HCT116 (cell line): ENCODE results near the gene KMT5C. TPM values are rescaled to one million over a fixed set of nuclear protein-coding genes. Genes with fewer than 3 reads are reported as not detected.

ENCODE experiments used
- ATAC-seq: fragments of 200-7000 bp; cut with Tn5 transposase; 2 replicates; pipeline ENCODE4 v1.9.1; 2020; ENCODE audit warnings: mild to moderate bottlenecking, moderate library complexity
- BruUV-seq: library from RNA; stranded (reverse); fragments of 400-500 nt; replicated peaks from 2 replicates; lab custom pipeline; 2021; lab: Mats Ljungman, UMichigan
- CTCF ChIA-PET: fragments of 300-600 bp; sonication (Branson Sonifier 250); formaldehyde crosslinking; loops from one replicate; lab custom pipeline; 2021; ENCODE audit warnings: antibody characterized with exemption; lab: Charles Lee
- POLR2A ChIA-PET: fragments of 300-600, 350-600 bp; sonication (Branson Sonifier 250); formaldehyde crosslinking; loops from one replicate; lab custom pipeline; 2021; ENCODE audit warnings: antibody characterized with exemption; lab: Charles Lee
- RAD21 ChIA-PET, 2 experiments: fragments of 300-600 bp; sonication (Branson Sonifier 250); formaldehyde crosslinking; loops; one replicate each; lab custom pipeline; 2023; ENCODE audit warnings: low total read pairs in 2 of 2; ENCODE audit not compliant: uncharacterized antibody in 2 of 2, unreplicated experiment in 2 of 2, low non-redundant PET in 1 of 2; lab: Charles Lee
- DNase-seq: peaks from one replicate; pipeline ENCODE4 v3.0.0-alpha.2; 2010; ENCODE audit warnings: low read depth, low spot score
- H2AFZ ChIP-seq: fragments of 200-600 bp; shearing (Covaris generic), sonication (generic); 2 replicates; pipeline ENCODE4 v1.6.1; 2017; ENCODE audit warnings: low read depth, mixed run types, mixed read lengths, antibody characterized with exemption, low read length; ENCODE audit not compliant: poor library complexity, severe bottlenecking
- H3K27ac ChIP-seq: 2 replicates; pipeline ENCODE4 v1.5.1; 2012; ENCODE audit warnings: low read depth, low read length
- H3K27me3 ChIP-seq: fragments of 200-600 bp; sonication (generic); 2 replicates; pipeline ENCODE4 v1.6.1; 2016; ENCODE audit warnings: mixed run types, low read length, mixed read lengths; ENCODE audit not compliant: insufficient read depth
- H3K36me3 ChIP-seq, 2 experiments: fragments of 200-500 bp in 1 of 2; fragments of 200-600 bp in 1 of 2; sonication (Bioruptor generic) in 1 of 2; sonication (generic) in 1 of 2; 2 replicates each; pipeline versions ENCODE4 v1.5.1 to v1.6.1; 2014 to 2016; ENCODE audit warnings: low read length in 2 of 2, inconsistent platforms in 1 of 2, mixed read lengths in 1 of 2, mixed run types in 1 of 2; ENCODE audit not compliant: insufficient read depth in 2 of 2, control insufficient read depth in 1 of 2
- H3K4me1 ChIP-seq, 2 experiments: fragments of 200-600 bp in 1 of 2; sonication (generic) in 1 of 2; 2 replicates each; pipeline versions ENCODE4 v1.5.1 to v1.6.1; 2012 to 2017; ENCODE audit warnings: low read length in 2 of 2, inconsistent platforms in 1 of 2, mild to moderate bottlenecking in 1 of 2, mixed read lengths in 1 of 2, mixed run types in 1 of 2, moderate library complexity in 1 of 2; ENCODE audit not compliant: insufficient read depth in 2 of 2, control insufficient read depth in 1 of 2
- H3K4me2 ChIP-seq: fragments of 200-600 bp; sonication (generic); 2 replicates; pipeline ENCODE4 v1.6.1; 2017; ENCODE audit warnings: mixed run types, low read length, mixed read lengths
- H3K4me3 ChIP-seq, 2 experiments: fragments of 200-600 bp in 1 of 2; sonication (generic) in 1 of 2; replicated peaks in 1 of 2; 2 replicates each; pipeline ENCODE4 v1.5.1; 2011 to 2016; ENCODE audit warnings: low read length in 2 of 2, control low read depth in 1 of 2, low read depth in 1 of 2, mild to moderate bottlenecking in 1 of 2, mixed read lengths in 1 of 2, mixed run types in 1 of 2
- H3K79me2 ChIP-seq: fragments of 200-600 bp; sonication (generic); 2 replicates; pipeline ENCODE4 v1.6.1; 2017; ENCODE audit warnings: mild to moderate bottlenecking, mixed run types, low read length, moderate library complexity, mixed read lengths; ENCODE audit not compliant: insufficient read depth
- H3K9ac ChIP-seq: fragments of 200-600 bp; sonication (generic); 2 replicates; pipeline ENCODE4 v1.6.1; 2016; ENCODE audit warnings: low read length, mixed read lengths
- H3K9me2 ChIP-seq: fragments of 200-600 bp; sonication (generic), shearing (Covaris generic); 2 replicates; pipeline ENCODE4 v1.6.1; 2017; ENCODE audit warnings: mixed run types, mild to moderate bottlenecking, moderate library complexity; ENCODE audit not compliant: insufficient read depth
- H3K9me3 ChIP-seq, 2 experiments: fragments of 200-500 bp in 1 of 2; fragments of 200-600 bp in 1 of 2; sonication (Bioruptor generic) in 1 of 2; sonication (generic) in 1 of 2; 2 replicates each; pipeline ENCODE4 v1.6.1; 2014 to 2017; ENCODE audit warnings: low read length in 2 of 2, mixed read lengths in 2 of 2, inconsistent platforms in 1 of 2, low read depth in 1 of 2, mild to moderate bottlenecking in 1 of 2, mixed run types in 1 of 2, moderate library complexity in 1 of 2; ENCODE audit not compliant: control insufficient read depth in 1 of 2, insufficient read depth in 1 of 2
- H4K20me1 ChIP-seq: fragments of 200-600 bp; sonication (generic), shearing (Covaris generic); 2 replicates; pipeline ENCODE4 v1.6.1; 2017; ENCODE audit warnings: mixed run types, mild to moderate bottlenecking, moderate library complexity; ENCODE audit not compliant: insufficient read depth
- ATF3 ChIP-seq: IDR thresholded peaks from 2 replicates; pipeline ENCODE4 v1.6.1; 2012
- CEBPB ChIP-seq: IDR thresholded peaks from 2 replicates; pipeline ENCODE4 v1.6.1; 2012; ENCODE audit warnings: low read depth
- CTCF ChIP-seq, 3 experiments: fragments of 200-600 bp in 1 of 3; sonication (generic) in 1 of 3; IDR thresholded peaks in 2 of 3; conservative IDR thresholded peaks in 1 of 3; 2 replicates each; pipeline ENCODE4 v1.5.1; 2012 to 2017; ENCODE audit warnings: low read depth in 2 of 3, low read length in 2 of 3, antibody characterized with exemption in 1 of 3, borderline replicate concordance in 1 of 3, control low read depth in 1 of 3, mild to moderate bottlenecking in 1 of 3, mixed read lengths in 1 of 3, mixed run types in 1 of 3, moderate library complexity in 1 of 3; ENCODE audit not compliant: insufficient read depth in 1 of 3
- EGR1 ChIP-seq: IDR thresholded peaks from 2 replicates; pipeline ENCODE4 v1.6.1; 2012; ENCODE audit warnings: low read depth
- EZH2 ChIP-seq: fragments of 200-600 bp; sonication (generic); IDR thresholded peaks from 2 replicates; pipeline ENCODE4 v1.6.1; 2017; ENCODE audit warnings: antibody characterized with exemption, mixed run types
- EZH2phosphoT487 ChIP-seq: fragments of 200-600 bp; IDR thresholded peaks from 2 replicates; pipeline ENCODE4 v1.6.1; 2018; ENCODE audit warnings: antibody characterized with exemption, borderline replicate concordance
- FOSL1 ChIP-seq: IDR thresholded peaks from 2 replicates; pipeline ENCODE4 v1.6.1; 2012; ENCODE audit warnings: low read depth
- JUND ChIP-seq: IDR thresholded peaks from 2 replicates; pipeline ENCODE4 v1.6.1; 2012
- MAX ChIP-seq: IDR thresholded peaks from 2 replicates; pipeline ENCODE4 v1.6.1; 2012
- POLR2AphosphoS5 ChIP-seq: IDR thresholded peaks from 2 replicates; pipeline ENCODE4 v1.6.1; 2011; ENCODE audit warnings: mild to moderate bottlenecking, low read depth, low read length, moderate library complexity
- RAD21 ChIP-seq: IDR thresholded peaks from 2 replicates; pipeline ENCODE4 v1.6.1; 2012; ENCODE audit warnings: low read depth, mild to moderate bottlenecking
- SIN3A ChIP-seq: IDR thresholded peaks from 2 replicates; pipeline ENCODE4 v1.6.1; 2012; ENCODE audit warnings: low read depth
- SP1 ChIP-seq: IDR thresholded peaks from 2 replicates; pipeline ENCODE4 v1.6.1; 2012; ENCODE audit warnings: low read depth
- YY1 ChIP-seq: IDR thresholded peaks from 2 replicates; pipeline ENCODE4 v1.6.1; 2011; ENCODE audit warnings: low read length, low read depth, moderate library complexity, mild to moderate bottlenecking; ENCODE audit not compliant: insufficient replicate concordance; ENCODE audit errors: extremely low read depth
- ZNF274 ChIP-seq: fragments of 200-500 bp; sonication (Bioruptor generic); IDR thresholded peaks from 2 replicates; pipeline ENCODE4 v1.6.1; 2014; ENCODE audit warnings: mild to moderate bottlenecking, low read depth, low read length, inconsistent platforms
- intact Hi-C: fragments of 100-400 bp; cut with micrococcal nuclease; formaldehyde crosslinking; loops from 2 replicates; pipeline ENCODE4 v1.10.0; 2022
- total RNA-seq: library from RNA; stranded (reverse); gene quantifications from one replicate; pipeline ENCODE4 v1.2.1, GENCODE V29; 2021; ENCODE audit not compliant: unreplicated experiment

Gene KMT5C
- total RNA-seq, 1 experiment from 2014 or later: 27.5 TPM

- no peak for ATAC-seq
- H3K27ac ChIP-seq: no peak overlapping the region
- POLR2A ChIA-PET: no interaction called here
Measured at GRCh38 chr19:55305983-55306562, 33.6 kb upstream of the KMT5C start.

GRCh38 chr19:55306712-55307111 is 33.0 kb upstream of the KMT5C start:
- Histone ChIP-seq H3K9ac (no peak overlapping the region), H3K9me2 (no peaks in the 10 kb centered on the region), H3K79me2 (no peaks in the 10 kb centered on the region), H3K27ac (no peak overlapping the region), H3K4me2 (no peak overlapping the region), H4K20me1 (no peaks in the 10 kb centered on the region), H3K9me3 (no peaks in the 10 kb centered on the region), H3K4me3 (no peak overlapping the region), H3K27me3 (no peaks in the 10 kb centered on the region), H3K36me3 (peaks cover 13 to 19% of the 10 kb centered on the region in 2 experiments; a peak in 3 of 4 replicates), H3K4me1 (peaks cover 0 to 4% of the 10 kb centered on the region in 2 experiments; a peak in 1 of 4 replicates), H2AFZ (no peak overlapping the region)
- no peak for TF ChIP-seq SIN3A
- TF ChIP-seq EGR1: no peak
- no peak for TF ChIP-seq RAD21
- no peak for TF ChIP-seq CTCF (IDR thresholded peaks at IDR 0.05 in 2 of 3, conservative IDR thresholded peaks at IDR 0.05 in 1 of 3; ENCODE audit: borderline replicate concordance in 1 of 3, insufficient read depth in 1 of 3, low read depth in 2 of 3, low read length in 2 of 3)
- no peak for TF ChIP-seq ATF3
- no peak for TF ChIP-seq POLR2AphosphoS5
- ATAC-seq: no peak
- no TSS peak for BruUV-seq
- CTCF ChIA-PET: no interaction called here
- DNase-seq: no peak
- RAD21 ChIA-PET: no interaction called here
- intact Hi-C loops: no loop called here
- POLR2A ChIA-PET: no interaction called here

More at GRCh38 chr19:55305983-55306562, 33.6 kb upstream of the KMT5C start:
- CTCF ChIA-PET: no interaction called here
- Histone ChIP-seq H3K9me3 (no peaks in the 10 kb centered on the region), H4K20me1 (no peaks in the 10 kb centered on the region), H3K9ac (no peak overlapping the region), H3K4me3 (no peak overlapping the region), H3K36me3 (peaks cover 13 to 19% of the 10 kb centered on the region in 2 experiments; a peak in 3 of 4 replicates), H3K79me2 (no peaks in the 10 kb centered on the region), H3K9me2 (no peaks in the 10 kb centered on the region), H3K4me1 (peaks cover 0 to 7% of the 10 kb centered on the region in 2 experiments; a peak in 1 of 4 replicates), H3K27me3 (no peaks in the 10 kb centered on the region), H3K4me2 (no peak overlapping the region), H2AFZ (no peak overlapping the region)
- TF ChIP-seq ZNF274 (no peak), SP1 (no peak), POLR2AphosphoS5 (no peak), JUND (no peak), YY1 (no peak), EZH2phosphoT487 (no peak), ATF3 (no peak), MAX (no peak), EZH2 (no peak), RAD21 (no peak), FOSL1 (no peak), CEBPB (no peak)
- RAD21 ChIA-PET: no interaction called here
- intact Hi-C loops: no loop called here
- DNase-seq: no peak
- no TSS peak for BruUV-seq
